ENCODE results near the gene CHMP1B. TPM values are rescaled to one million over a fixed set of nuclear protein-coding genes. Genes with fewer than 3 reads are reported as not detected.

The CHMP1B gene
- total RNA-seq, 4 donors from 2014 or later, result 42.0 to 58.6 (median 49.7) TPM

GRCh38 chr18:11874676-11875075 is 23.5 kb downstream of the CHMP1B start:
- TF ChIP-seq POLR2A (IDR thresholded peaks at IDR 0.05; ENCODE audit: low read depth), result no peak
- no peak for TF ChIP-seq POLR2AphosphoS5 (IDR thresholded peaks at IDR 0.05)
- TF ChIP-seq CTCF (IDR thresholded peaks at IDR 0.05), result no peak
- no peak for TF ChIP-seq EP300 (IDR thresholded peaks at IDR 0.05)
- no peak for DNase-seq (ENCODE audit: extremely low spot score)
- Histone ChIP-seq H3K27me3 (no peaks in the 10 kb centered on the region), H3K4me3 (no peak overlapping the region), H3K4me1 (peaks cover 0 to 3% (median 0%) of the 10 kb centered on the region in 4 donors), H3K36me3 (peaks cover 0 to 67% (median 4%) of the 10 kb centered on the region in 4 donors), H3K27ac (replicated peaks in 1 of 4) (no peak overlapping the region), H3K9me3 (no peaks in the 10 kb centered on the region)
- intact Hi-C loops (cut with DNase I), result no loop called here
- WGBS, result 82% methylated on average over 4 of the region's 8 CpGs

GRCh38 chr18:11877497-11878135 is 26.4 kb downstream of the CHMP1B start:
- intact Hi-C loops (cut with DNase I), result no loop called here
- no peak for DNase-seq (ENCODE audit: extremely low spot score)
- peaks cover 12 to 87% (median 17%) of the 10 kb centered on the region in 4 donors for H3K36me3 ChIP-seq

GRCh38 chr18:11880586-11881304 is 29.5 kb downstream of the CHMP1B start:
- Histone ChIP-seq H3K27ac (replicated peaks in 1 of 4) (no peak overlapping the region), H3K27me3 (no peaks in the 10 kb centered on the region), H3K9me3 (no peaks in the 10 kb centered on the region), H3K4me1 (no peaks in the 10 kb centered on the region), H3K4me3 (no peak overlapping the region), H3K36me3 (peaks cover 18 to 86% (median 39%) of the 10 kb centered on the region in 4 donors)
- no peak for DNase-seq (ENCODE audit: extremely low spot score)
- WGBS, result 95% methylated on average over 30 of the region's 30 CpGs
- intact Hi-C loops (cut with DNase I), result no loop called here
- TF ChIP-seq EP300 (IDR thresholded peaks at IDR 0.05) (no peak), POLR2AphosphoS5 (IDR thresholded peaks at IDR 0.05) (no peak), POLR2A (IDR thresholded peaks at IDR 0.05; ENCODE audit: low read depth) (no peak), CTCF (IDR thresholded peaks at IDR 0.05) (no peak)

More at GRCh38 chr18:11877497-11878135, 26.4 kb downstream of the CHMP1B start:
- Histone ChIP-seq H3K27me3 (no peaks in the 10 kb centered on the region), H3K4me3 (no peak overlapping the region), H3K9me3 (no peaks in the 10 kb centered on the region), H3K4me1 (peaks cover 0 to 3% (median 0%) of the 10 kb centered on the region in 4 donors), H3K27ac (replicated peaks in 1 of 4) (no peak overlapping the region)
- WGBS, result 93% methylated on average over 10 of the region's 10 CpGs
- TF ChIP-seq POLR2AphosphoS5 (IDR thresholded peaks at IDR 0.05), result no peak
- no peak for TF ChIP-seq POLR2A (IDR thresholded peaks at IDR 0.05; ENCODE audit: low read depth)

GRCh38 chr18:11882636-11883035 is 31.4 kb downstream of the CHMP1B start:
- intact Hi-C loops (cut with DNase I), result no loop called here
- TF ChIP-seq POLR2A (IDR thresholded peaks at IDR 0.05; ENCODE audit: low read depth) (no peak), POLR2AphosphoS5 (IDR thresholded peaks at IDR 0.05) (no peak), EP300 (IDR thresholded peaks at IDR 0.05) (no peak), CTCF (IDR thresholded peaks at IDR 0.05) (no peak)
- Histone ChIP-seq H3K27ac (replicated peaks in 1 of 4) (no peak overlapping the region), H3K4me3 (no peak overlapping the region), H3K36me3 (peaks cover 29 to 86% (median 53%) of the 10 kb centered on the region in 4 donors), H3K9me3 (no peaks in the 10 kb centered on the region), H3K4me1 (no peaks in the 10 kb centered on the region), H3K27me3 (no peaks in the 10 kb centered on the region)
- WGBS, result 79% methylated on average over 4 of the region's 4 CpGs
- DNase-seq (ENCODE audit: extremely low spot score), result no peak

GRCh38 chr18:11883153-11883552 is 31.9 kb downstream of the CHMP1B start:
- H3K4me1 ChIP-seq, result no peaks in the 10 kb centered on the region
- no peak overlapping the region for H3K27ac ChIP-seq (replicated peaks in 1 of 4)
- WGBS, result 59% methylated on average over 1 of the region's 1 CpG
- DNase-seq (ENCODE audit: extremely low spot score), result no peak
- intact Hi-C loops (cut with DNase I), result no loop called here
- TF ChIP-seq POLR2AphosphoS5 (IDR thresholded peaks at IDR 0.05), result no peak
- TF ChIP-seq POLR2A (IDR thresholded peaks at IDR 0.05; ENCODE audit: low read depth), result no peak
- TF ChIP-seq EP300 (IDR thresholded peaks at IDR 0.05), result no peak
- no peak for TF ChIP-seq CTCF (IDR thresholded peaks at IDR 0.05)
- H3K9me3 ChIP-seq, result no peaks in the 10 kb centered on the region
- H3K36me3 ChIP-seq, result peaks cover 34 to 86% (median 58%) of the 10 kb centered on the region in 4 donors
- H3K27me3 ChIP-seq, result no peaks in the 10 kb centered on the region
- no peak overlapping the region for H3K4me3 ChIP-seq

All from esophagus muscularis mucosa (tissue), 4 donors.